NCI-H82 treated with DMSO at 0.1 percent for 48 hours (cell line): ENCODE measurements around the gene ANKRD42.
A peak's percentile ranks its signal among the peaks of the same experiment; 100 is the strongest.

Source experiments
- DNase-seq: peaks from one replicate; lab custom pipeline; 2025; ENCODE audit not compliant: unreplicated experiment; lab: John Stamatoyannopoulos, UW

Gene ANKRD42

DNA sequence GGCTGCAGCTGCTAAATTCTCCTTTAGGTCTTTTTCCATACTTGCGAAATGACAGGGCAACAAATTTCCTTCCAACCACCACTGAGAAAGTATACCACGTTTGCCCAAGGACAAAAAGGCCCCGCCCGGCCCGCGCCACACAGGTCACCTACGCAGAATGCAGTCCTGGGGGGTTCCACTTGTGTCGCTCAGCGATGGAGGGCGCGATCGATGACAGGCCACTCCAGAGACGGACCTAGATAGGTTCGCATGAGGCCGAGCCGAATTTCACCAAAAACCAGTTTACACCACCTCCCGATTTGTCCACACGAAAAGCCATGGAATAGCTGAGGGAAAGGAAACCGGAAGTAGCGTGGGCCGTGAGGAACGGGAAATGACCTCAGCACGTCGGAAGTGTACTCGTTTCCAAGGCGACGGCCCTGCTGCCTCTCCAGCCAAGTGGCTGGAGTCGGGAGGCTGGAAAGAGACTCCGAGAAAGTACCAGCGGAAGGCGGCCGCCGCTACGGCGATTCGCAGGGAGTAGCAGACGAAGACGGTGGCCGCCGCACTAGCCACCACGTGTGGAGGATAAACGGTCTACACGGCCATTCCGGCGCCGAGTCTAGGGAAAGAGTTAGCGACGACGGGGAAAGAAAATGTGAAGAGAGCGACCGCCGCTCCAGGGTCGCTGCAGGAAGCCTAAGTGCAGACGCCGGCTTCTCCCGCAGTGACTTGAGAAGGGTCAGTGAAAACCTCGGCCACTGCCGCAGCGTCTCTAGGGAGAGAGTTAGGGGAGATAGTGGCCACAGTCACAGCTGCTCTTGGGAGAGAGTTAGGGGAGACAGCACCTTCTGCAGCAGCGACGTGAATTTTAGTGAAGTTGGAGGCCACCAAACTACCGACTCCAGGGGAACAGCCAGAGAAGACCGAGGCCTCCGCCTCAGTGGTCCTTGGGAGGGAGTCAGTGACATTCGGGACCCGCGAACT is at the start of gene ANKRD42:
Gene ANKRD42, plus strand, starts transcription at position 398 of the 966 bp plus-strand sequence. CDS start 959 bp downstream, outside the sequence.
- DNase-seq: peak; percentile 70

GRCh38 chr11:83147895-83148294 is 45.6 kb upstream of the ANKRD42 start:
- no peak for DNase-seq

DNA sequence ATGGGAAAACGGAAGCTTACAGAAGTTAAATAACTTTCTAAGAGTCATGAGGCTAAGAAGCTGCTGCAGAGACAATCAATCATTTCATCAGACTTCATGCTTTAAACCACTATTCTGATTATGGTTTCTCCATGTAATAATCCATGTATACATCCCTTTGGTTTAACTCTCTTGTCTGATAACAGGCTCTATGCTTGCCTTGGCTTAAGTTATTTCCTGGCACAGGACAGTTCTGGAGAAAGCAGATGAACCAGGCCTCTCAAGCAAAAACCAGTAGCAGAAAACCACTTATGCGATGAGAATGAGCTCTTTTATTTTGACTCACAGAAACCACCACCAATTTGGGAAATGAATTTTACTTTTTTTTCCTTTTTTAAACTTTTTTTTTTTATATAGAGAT is 43.1 kb upstream of the ANKRD42 start:
- no peak for DNase-seq

DNA sequence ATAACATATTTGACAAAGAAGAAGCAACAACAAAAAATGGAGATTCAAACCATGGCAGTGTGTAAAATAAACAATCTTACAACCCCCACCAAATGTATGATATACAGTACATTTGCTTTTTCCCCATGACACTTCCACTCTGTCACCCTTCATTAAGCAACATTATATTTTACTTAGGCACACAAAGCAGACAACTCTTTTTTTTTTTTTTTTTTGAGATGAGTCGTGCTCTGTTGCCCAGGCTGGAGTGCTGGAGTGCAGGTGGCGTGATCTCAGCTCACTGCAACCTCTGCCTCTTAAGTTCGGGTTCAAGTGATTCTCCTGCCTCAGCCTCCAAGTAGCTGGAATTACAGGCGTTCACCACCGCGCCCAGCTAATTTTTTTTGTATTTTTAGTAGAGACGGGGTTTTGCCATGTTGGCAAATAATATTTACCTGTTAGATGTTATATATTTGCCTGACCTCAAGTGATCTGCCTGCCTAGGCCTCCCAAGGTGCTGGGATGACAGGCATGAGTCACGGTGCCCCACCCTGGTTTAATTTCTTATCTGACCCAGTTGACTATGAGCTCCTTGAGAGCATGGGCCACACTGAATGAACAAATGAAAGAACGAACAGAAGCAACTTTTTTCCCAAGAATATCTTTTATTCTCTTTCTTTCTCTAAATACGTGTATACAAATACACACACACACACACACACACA is 42.1 kb upstream of the ANKRD42 start:
- no peak for DNase-seq

- no peak for DNase-seq
These were observed 41.2 kb upstream of the ANKRD42 start for GRCh38 chr11:83152264-83152663.

- no peak for DNase-seq
These were observed 39.7 kb upstream of the ANKRD42 start for GRCh38 chr11:83153764-83154163.

GRCh38 chr11:83156144-83156995 is 37.1 kb upstream of the ANKRD42 start:
- peak; percentile 97 for DNase-seq

DNA sequence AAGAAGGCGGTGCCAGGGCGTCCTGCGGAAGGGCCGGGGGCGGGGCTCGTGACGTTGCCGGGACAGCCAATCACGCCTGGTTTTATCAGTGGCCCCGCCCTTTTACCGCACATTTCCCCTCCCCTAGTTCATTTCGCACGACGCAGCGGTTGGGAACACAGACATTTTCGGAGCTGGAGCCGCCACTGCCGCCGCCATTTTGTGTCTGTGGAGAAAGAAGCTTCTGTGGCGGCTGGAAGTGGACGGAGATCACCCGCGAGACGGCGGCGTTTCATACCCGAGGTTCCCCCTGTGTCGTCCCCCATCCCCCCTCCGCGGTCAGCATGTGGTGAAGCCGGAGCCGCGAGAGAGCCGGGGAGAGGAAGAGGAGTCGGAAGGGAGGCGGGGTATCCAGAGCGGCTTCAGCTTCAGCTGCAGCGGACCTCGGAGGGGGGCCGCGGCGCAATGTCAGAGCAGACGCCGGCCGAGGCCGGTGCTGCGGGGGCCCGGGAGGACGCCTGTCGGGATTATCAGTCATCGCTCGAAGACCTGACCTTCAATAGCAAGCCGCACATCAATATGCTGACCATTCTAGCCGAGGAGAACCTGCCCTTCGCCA is 36.4 kb upstream of the ANKRD42 start, which contains the start of gene PCF11:
Gene PCF11, plus strand, starts transcription at position 136 of the 598 bp plus-strand sequence. Its CDS starts 309 bp downstream, at position 445.
- DNase-seq: no peak

DNA sequence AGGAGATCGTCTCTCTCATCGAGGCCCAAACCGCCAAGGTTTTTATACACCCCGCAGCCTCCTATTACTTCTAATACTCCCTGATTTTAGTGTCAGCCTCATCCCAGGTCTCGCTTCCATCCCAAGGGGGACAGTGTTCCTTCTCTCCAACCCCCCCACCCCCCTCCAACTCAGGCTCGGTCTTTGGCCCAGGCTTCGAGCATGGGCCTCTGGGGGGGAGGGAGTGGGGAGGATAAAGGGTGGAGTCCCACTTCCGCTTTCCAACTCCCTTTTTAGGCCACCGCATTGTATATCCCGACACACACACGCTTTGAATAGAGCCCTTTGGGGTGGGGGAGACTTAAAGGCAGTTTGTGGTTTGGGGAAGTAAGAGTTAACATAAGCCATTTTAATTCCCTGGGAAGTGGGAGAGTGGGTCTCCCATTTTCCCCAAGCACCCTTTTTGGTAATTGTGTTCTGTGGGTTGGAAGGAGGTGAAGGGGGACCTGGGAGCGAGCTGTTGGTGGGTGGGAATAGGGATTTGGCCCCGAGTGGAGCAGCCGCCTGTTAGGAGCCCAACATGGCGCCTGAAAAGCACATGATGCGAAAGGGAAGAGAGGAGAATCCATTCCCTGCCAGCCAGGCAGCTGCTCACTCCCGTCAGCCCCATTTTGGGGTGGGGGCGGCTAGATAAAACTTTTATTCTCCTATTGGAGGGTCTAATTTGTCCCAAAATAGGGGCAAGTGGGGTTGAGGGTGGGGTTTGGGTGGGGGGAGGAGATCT is 35.7 kb upstream of the ANKRD42 start:
- DNase-seq: peak; percentile 12

DNA sequence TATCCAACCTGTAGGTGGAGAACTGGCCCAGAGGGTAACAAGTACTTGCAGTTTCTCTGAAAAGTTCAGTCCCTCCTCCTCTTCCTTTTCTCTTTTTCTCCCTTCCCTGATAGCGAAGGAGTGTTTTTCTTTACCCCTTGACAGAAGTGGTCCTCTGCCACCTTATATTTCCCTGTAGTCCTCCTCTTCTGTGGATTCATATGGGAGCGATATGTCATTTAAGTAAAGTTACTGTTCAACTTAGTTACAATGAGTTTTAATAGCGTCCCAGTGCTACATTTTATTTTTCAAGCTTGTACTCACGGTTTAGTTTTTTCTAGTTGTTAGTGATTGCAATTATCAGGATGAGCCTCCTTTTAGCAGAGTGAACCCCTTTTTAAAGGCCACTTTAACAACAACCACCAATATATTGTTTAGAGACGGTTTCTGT is 35.1 kb upstream of the ANKRD42 start:
- DNase-seq: no peak

- no peak for DNase-seq
These were observed 34.3 kb upstream of the ANKRD42 start for GRCh38 chr11:83158965-83159901.

DNA sequence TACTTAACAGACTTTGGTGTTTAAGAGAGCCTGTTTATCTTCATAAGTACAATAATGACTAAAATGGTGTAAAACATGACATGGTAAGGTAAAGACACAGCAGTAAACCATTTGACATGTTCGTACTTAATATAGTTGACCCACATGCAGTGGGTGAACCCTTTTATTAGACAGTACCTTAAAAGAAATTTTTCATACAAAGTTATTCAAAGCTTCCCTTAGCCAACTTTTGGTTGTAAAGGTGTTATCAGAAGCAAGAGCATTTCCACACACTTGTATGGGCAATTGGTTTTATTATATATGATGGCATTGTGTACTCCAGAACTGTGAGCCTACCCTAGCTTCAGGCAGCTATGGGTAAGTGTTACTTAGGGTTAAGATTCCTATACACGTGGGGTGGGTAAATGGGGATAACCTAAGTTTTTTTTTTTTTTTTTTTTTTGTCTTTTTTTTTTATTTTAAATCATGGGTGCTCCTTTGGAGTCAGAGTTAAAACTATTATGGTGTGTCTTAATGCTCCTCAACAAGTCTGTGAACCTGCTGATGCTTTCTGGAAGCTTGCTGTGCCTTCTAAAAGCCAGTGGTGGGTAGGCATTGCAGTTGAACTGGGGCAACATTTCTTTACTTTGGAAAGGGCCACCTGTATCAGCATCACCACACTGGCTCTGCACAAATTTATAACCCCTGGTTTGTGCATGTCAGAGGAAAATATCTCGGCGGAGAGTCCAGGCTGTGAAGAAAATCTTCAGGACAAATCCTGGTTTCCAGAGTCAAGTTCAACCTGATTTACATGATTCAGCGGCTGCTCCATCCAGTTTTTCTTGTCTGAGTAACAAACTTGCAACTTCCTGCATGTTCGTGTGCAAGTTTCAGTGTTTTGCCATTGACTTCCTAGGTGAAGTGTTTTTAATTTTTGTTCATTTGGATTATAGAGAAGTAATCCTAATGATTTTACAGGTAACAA is 33.3 kb upstream of the ANKRD42 start:
- no peak for DNase-seq

GRCh38 chr11:83161610-83162199 is 31.8 kb upstream of the ANKRD42 start:
- DNase-seq: no peak

GRCh38 chr11:83162377-83162776 is 31.1 kb upstream of the ANKRD42 start:
- no peak for DNase-seq

- no peak for DNase-seq
These were observed 27.2 kb upstream of the ANKRD42 start for GRCh38 chr11:83166193-83166866.

GRCh38 chr11:83168756-83169155 is 24.8 kb upstream of the ANKRD42 start:
- DNase-seq: no peak

DNA sequence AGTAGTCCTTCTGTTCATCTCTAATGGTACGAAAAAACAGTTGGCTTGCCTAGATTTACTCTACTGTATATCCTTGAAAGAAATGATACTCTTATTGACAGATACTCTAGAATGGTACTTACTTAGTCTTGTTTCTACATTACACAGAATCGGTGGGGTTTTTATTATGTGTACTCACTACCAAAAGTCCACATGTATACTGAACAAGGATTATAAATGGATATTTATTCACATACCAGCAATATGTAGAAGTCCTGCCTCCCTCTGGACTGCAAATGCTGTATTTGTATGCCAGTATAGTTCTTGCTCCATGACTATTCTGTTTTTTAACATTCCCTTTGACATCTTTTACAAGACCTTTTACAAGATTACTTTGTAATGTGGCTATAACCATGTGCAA is 22.6 kb upstream of the ANKRD42 start:
- DNase-seq: no peak
